H1 (cell line): ENCODE data around the gene PSAP.

ENCODE experiments used
- BACH1 ChIP-seq: IDR thresholded peaks from 2 replicates; pipeline ENCODE4 v1.6.1; 2012; ENCODE audit warnings: low read length, improper control_type of control experiment
- FOSL1 ChIP-seq: IDR thresholded peaks from 2 replicates; pipeline ENCODE4 v1.6.1; 2011; ENCODE audit warnings: mild to moderate bottlenecking, low read depth, low read length, moderate library complexity; ENCODE audit not compliant: insufficient read depth
- JUN ChIP-seq: IDR thresholded peaks from 2 replicates; pipeline ENCODE4 v1.6.1; 2011; ENCODE audit warnings: low read depth, mild to moderate bottlenecking, improper control_type of control experiment, low read length
- MAX ChIP-seq: IDR thresholded peaks from 2 replicates; pipeline ENCODE4 v1.6.1; 2012; ENCODE audit warnings: inconsistent platforms
- RAD21 ChIP-seq, 2 experiments: IDR thresholded peaks in 1 of 2; conservative IDR thresholded peaks in 1 of 2; 2 replicates each; pipeline ENCODE4 v1.6.1; 2011; ENCODE audit warnings: low read depth in 2 of 2, low read length in 2 of 2, improper control_type of control experiment in 1 of 2, inconsistent platforms in 1 of 2, mild to moderate bottlenecking in 1 of 2, moderate library complexity in 1 of 2
- SIN3A ChIP-seq, 2 experiments: IDR thresholded peaks in 1 of 2; conservative IDR thresholded peaks in 1 of 2; 2 replicates each; pipeline ENCODE4 v1.6.1; 2011 to 2012; ENCODE audit warnings: low read length in 2 of 2, improper control_type of control experiment in 1 of 2, low read depth in 1 of 2, mild to moderate bottlenecking in 1 of 2
- TEAD4 ChIP-seq: IDR thresholded peaks from 2 replicates; pipeline ENCODE4 v1.6.1; 2012; ENCODE audit warnings: low read depth, low read length, inconsistent platforms, mixed read lengths
- USF2 ChIP-seq: IDR thresholded peaks from 2 replicates; pipeline ENCODE4 v1.6.1; 2011; ENCODE audit warnings: low read length, improper control_type of control experiment
- YY1 ChIP-seq: IDR thresholded peaks from 2 replicates; pipeline ENCODE4 v1.6.1; 2011; ENCODE audit warnings: low read depth, mild to moderate bottlenecking, low read length
- ZNF274 ChIP-seq: IDR thresholded peaks from 2 replicates; pipeline ENCODE4 v1.7.0; 2012; ENCODE audit warnings: low read length, borderline replicate concordance; ENCODE audit errors: extremely low read depth
- TF ChIP-seq, protein P1 (sequence below), 3 experiments: IDR thresholded peaks; 1 replicate in 2 of 3; 2 replicates in 1 of 3; pipeline versions ENCODE4 v1.5.1 to v1.6.1; 2011; ENCODE audit warnings: low read length in 3 of 3, mild to moderate bottlenecking in 3 of 3, inconsistent platforms in 2 of 3, low read depth in 1 of 3, moderate library complexity in 1 of 3; ENCODE audit not compliant: insufficient read depth in 1 of 3; ENCODE audit errors: control extremely low read depth in 1 of 3
- TF ChIP-seq, protein P2 (sequence below): IDR thresholded peaks from 2 replicates; pipeline ENCODE4 v1.6.1; 2012; ENCODE audit warnings: low read length, inconsistent platforms

GRCh38 chr10:71873582-71874211 lies 22.6 kb upstream of the PSAP start:
- TF ChIP-seq, protein P1, sequence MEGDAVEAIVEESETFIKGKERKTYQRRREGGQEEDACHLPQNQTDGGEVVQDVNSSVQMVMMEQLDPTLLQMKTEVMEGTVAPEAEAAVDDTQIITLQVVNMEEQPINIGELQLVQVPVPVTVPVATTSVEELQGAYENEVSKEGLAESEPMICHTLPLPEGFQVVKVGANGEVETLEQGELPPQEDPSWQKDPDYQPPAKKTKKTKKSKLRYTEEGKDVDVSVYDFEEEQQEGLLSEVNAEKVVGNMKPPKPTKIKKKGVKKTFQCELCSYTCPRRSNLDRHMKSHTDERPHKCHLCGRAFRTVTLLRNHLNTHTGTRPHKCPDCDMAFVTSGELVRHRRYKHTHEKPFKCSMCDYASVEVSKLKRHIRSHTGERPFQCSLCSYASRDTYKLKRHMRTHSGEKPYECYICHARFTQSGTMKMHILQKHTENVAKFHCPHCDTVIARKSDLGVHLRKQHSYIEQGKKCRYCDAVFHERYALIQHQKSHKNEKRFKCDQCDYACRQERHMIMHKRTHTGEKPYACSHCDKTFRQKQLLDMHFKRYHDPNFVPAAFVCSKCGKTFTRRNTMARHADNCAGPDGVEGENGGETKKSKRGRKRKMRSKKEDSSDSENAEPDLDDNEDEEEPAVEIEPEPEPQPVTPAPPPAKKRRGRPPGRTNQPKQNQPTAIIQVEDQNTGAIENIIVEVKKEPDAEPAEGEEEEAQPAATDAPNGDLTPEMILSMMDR (IDR thresholded peaks at IDR 0.05; ENCODE audit: control extremely low read depth in 1 of 3, insufficient read depth in 1 of 3, low read depth in 1 of 3, low read length in 3 of 3) = no peak
- TF ChIP-seq RAD21 (IDR thresholded peaks at IDR 0.05 in 1 of 2, conservative IDR thresholded peaks at IDR 0.05 in 1 of 2; ENCODE audit: low read depth in 2 of 2, low read length in 2 of 2) (no peak), JUN (no peak), TEAD4 (no peak), SIN3A (conservative IDR thresholded peaks at IDR 0.05 in 1 of 2, IDR thresholded peaks at IDR 0.05 in 1 of 2; ENCODE audit: low read depth in 1 of 2, low read length in 2 of 2) (no peak), MAX (no peak), USF2 (no peak), BACH1 (no peak), YY1 (no peak), ZNF274 (no peak), FOSL1 (no peak)
- TF ChIP-seq, protein P2, sequence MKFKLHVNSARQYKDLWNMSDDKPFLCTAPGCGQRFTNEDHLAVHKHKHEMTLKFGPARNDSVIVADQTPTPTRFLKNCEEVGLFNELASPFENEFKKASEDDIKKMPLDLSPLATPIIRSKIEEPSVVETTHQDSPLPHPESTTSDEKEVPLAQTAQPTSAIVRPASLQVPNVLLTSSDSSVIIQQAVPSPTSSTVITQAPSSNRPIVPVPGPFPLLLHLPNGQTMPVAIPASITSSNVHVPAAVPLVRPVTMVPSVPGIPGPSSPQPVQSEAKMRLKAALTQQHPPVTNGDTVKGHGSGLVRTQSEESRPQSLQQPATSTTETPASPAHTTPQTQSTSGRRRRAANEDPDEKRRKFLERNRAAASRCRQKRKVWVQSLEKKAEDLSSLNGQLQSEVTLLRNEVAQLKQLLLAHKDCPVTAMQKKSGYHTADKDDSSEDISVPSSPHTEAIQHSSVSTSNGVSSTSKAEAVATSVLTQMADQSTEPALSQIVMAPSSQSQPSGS = no peak
